HUDEP-2 (cell line): ENCODE data around the gene CELA1.
A peak's percentile ranks its signal among the peaks of the same experiment; 100 is the strongest.

Source experiments
- DNase-seq, 76 experiments: peaks; one replicate each; lab custom pipeline; 2025; ENCODE audit not compliant: unreplicated experiment in 76 of 76; lab: John Stamatoyannopoulos, UW

The CELA1 gene

GRCh38 chr12:51346581-51346980 is at the start of gene CELA1:
TSS of gene CELA1 (minus strand) at chr12:51346679. CDS start at chr12:51346638, 41 bp downstream.
- no peak for DNase-seq

GRCh38 chr12:51395283-51396230 is 49.1 kb upstream of the CELA1 start:
- DNase-seq: peak in 74 of 76 experiments; percentile 16 to 92 (median 66)

GRCh38 chr12:51393676-51394545 is 47.4 kb upstream of the CELA1 start:
- DNase-seq: no peak

- DNase-seq: no peak
These were observed 46.2 kb upstream of the CELA1 start for GRCh38 chr12:51392556-51393237.

GRCh38 chr12:51391283-51392123 is 45.0 kb upstream of the CELA1 start, which contains the start of gene GALNT6:
TSS of gene GALNT6 (minus strand) at chr12:51391406. CDS start at chr12:51379781, 11,625 bp downstream.
- peak in 29 of 76 experiments; percentile 6 to 56 (median 29) for DNase-seq

- peak in 15 of 76 experiments; percentile 10 to 56 (median 30) for DNase-seq
These were observed 44.4 kb upstream of the CELA1 start for GRCh38 chr12:51390891-51391282.

GRCh38 chr12:51390457-51390856 is 44.0 kb upstream of the CELA1 start:
- DNase-seq: no peak

GRCh38 chr12:51389302-51389999 is 43.0 kb upstream of the CELA1 start:
- peak in 57 of 76 experiments; percentile 8 to 88 (median 48) for DNase-seq

GRCh38 chr12:51388846-51389245 is 42.4 kb upstream of the CELA1 start:
- no peak for DNase-seq

- peak in 17 of 76 experiments; percentile 3 to 49 (median 21) for DNase-seq
These were observed 41.8 kb upstream of the CELA1 start for GRCh38 chr12:51388069-51388799.

GRCh38 chr12:51386351-51386750 is 39.9 kb upstream of the CELA1 start:
- DNase-seq: no peak

GRCh38 chr12:51383269-51383905 is 36.9 kb upstream of the CELA1 start:
- DNase-seq: no peak

- no peak for DNase-seq
These were observed 35.7 kb upstream of the CELA1 start for GRCh38 chr12:51382173-51382572.

- no peak for DNase-seq
These were observed 35.0 kb upstream of the CELA1 start for GRCh38 chr12:51381226-51382079.

GRCh38 chr12:51379571-51379970 is 33.1 kb upstream of the CELA1 start:
- no peak for DNase-seq

GRCh38 chr12:51378749-51379148 is 32.3 kb upstream of the CELA1 start:
- no peak for DNase-seq
